Hepatocyte (in vitro differentiated cells): ENCODE measurements around the gene ZNF772.

Experiments
- CTCF ChIP-seq: fragments of 200-600 bp; sonication (generic); IDR thresholded peaks from 2 replicates; pipeline ENCODE4 v1.5.1; 2016; ENCODE audit warnings: antibody characterized with exemption, mild to moderate bottlenecking; ENCODE audit not compliant: poor library complexity
- EZH2 ChIP-seq: fragments of 200-600 bp; sonication (generic); IDR thresholded peaks from 2 replicates; pipeline ENCODE4 v1.6.1; 2016; ENCODE audit warnings: antibody characterized with exemption, mild to moderate bottlenecking, borderline replicate concordance

- no peak for TF ChIP-seq CTCF
- TF ChIP-seq EZH2: no peak
These were observed 40.9 kb downstream of the ZNF772 start for GRCh38 chr19:57436417-57436816.
